NCI-H82 (cell line): ENCODE results near the gene NCKIPSD.

Experiments
- DNase-seq: peaks from one replicate; lab custom pipeline; 2025; lab: John Stamatoyannopoulos, UW

NCKIPSD gene

GRCh38 chr3:48647714-48648113 is 38.0 kb downstream of the NCKIPSD start:
- DNase-seq: no peak

GRCh38 chr3:48644898-48645760 is 40.6 kb downstream of the NCKIPSD start:
- no peak for DNase-seq

GRCh38 chr3:48642605-48643004 is 43.1 kb downstream of the NCKIPSD start:
- DNase-seq: no peak

- no peak for DNase-seq
These were observed 44.3 kb downstream of the NCKIPSD start for GRCh38 chr3:48641396-48641795.

GRCh38 chr3:48639944-48640606 is 45.6 kb downstream of the NCKIPSD start:
- DNase-seq: no peak

GRCh38 chr3:48637305-48637704 is 48.4 kb downstream of the NCKIPSD start:
- DNase-seq: no peak

- DNase-seq: no peak
These were observed 49.5 kb downstream of the NCKIPSD start for GRCh38 chr3:48636149-48636655.

GRCh38 chr3:48635222-48636021 is 50.3 kb downstream of the NCKIPSD start, which contains the start of gene SLC26A6:
SLC26A6 (minus strand) TSS chr3:48635461; CDS start chr3:48635393, 68 bp downstream.
- DNase-seq: peak; percentile 97

- DNase-seq: peak; percentile 79
These were observed 51.0 kb downstream of the NCKIPSD start for GRCh38 chr3:48634661-48635221.

GRCh38 chr3:48633743-48634142 is 52.0 kb downstream of the NCKIPSD start:
- DNase-seq: no peak

GRCh38 chr3:48633256-48633655 is 52.5 kb downstream of the NCKIPSD start:
- no peak for DNase-seq

GRCh38 chr3:48631516-48632448 is 53.9 kb downstream of the NCKIPSD start:
- DNase-seq: no peak

- DNase-seq: no peak
These were observed 54.9 kb downstream of the NCKIPSD start for GRCh38 chr3:48630833-48631232.

GRCh38 chr3:48630407-48630806 is 55.3 kb downstream of the NCKIPSD start:
- DNase-seq: no peak

- DNase-seq: no peak
These were observed 55.8 kb downstream of the NCKIPSD start for GRCh38 chr3:48629894-48630293.

GRCh38 chr3:48628277-48629017 is 57.3 kb downstream of the NCKIPSD start:
- DNase-seq: no peak

GRCh38 chr3:48625600-48625999 is 60.1 kb downstream of the NCKIPSD start:
- no peak for DNase-seq

GRCh38 chr3:48624767-48625166 is 60.9 kb downstream of the NCKIPSD start:
- no peak for DNase-seq

GRCh38 chr3:48623851-48624547 is 61.7 kb downstream of the NCKIPSD start:
- no peak for DNase-seq
